Measurements from ENCODE around the gene NECAP2. TPM values are rescaled to one million over a fixed set of nuclear protein-coding genes. Genes with fewer than 3 reads are reported as not detected.

NECAP2 gene
- 38.4 to 42.1 TPM (median 39.5 TPM) in 5 replicates for total RNA-seq (2022; extraction: Qiagen RNA extraction; ENCODE audit: low read depth)

GRCh38 chr1:16440470-16441281 lies at the start of gene NECAP2:
NECAP2 (plus strand) TSS chr1:16440724; CDS start chr1:16440762, 38 bp downstream.

GRCh38 chr1:16436946-16437474 lies 3.5 kb upstream of the NECAP2 start, which contains the start of gene SPATA21:
SPATA21 (minus strand) TSS chr1:16437424; CDS start chr1:16431371, 6,053 bp downstream.

Other genes with a start within 250 kb of the NECAP2 start
- 4.8 to 7.2 TPM (median 6.6 TPM) in 5 replicates for gene ARHGEF19, start 228.1 kb upstream of the NECAP2 start, total RNA-seq (2022; extraction: Qiagen RNA extraction; ENCODE audit: low read depth)
- 1.9 to 3.3 TPM (median 2.8 TPM) in 5 replicates for gene CPLANE2, start 203.5 kb upstream of the NECAP2 start, total RNA-seq (2022; extraction: Qiagen RNA extraction; ENCODE audit: low read depth)
- gene FBXO42, start 88.2 kb upstream of the NECAP2 start, total RNA-seq (2022; extraction: Qiagen RNA extraction; ENCODE audit: low read depth) = 8.8 to 10.9 TPM (median 8.8 TPM) in 5 replicates
- gene SZRD1, start 73.5 kb upstream of the NECAP2 start, total RNA-seq (2022; extraction: Qiagen RNA extraction; ENCODE audit: low read depth) = 71.9 to 95.4 TPM (median 92.9 TPM) in 5 replicates
- gene SPATA21, start 3.3 kb upstream of the NECAP2 start, total RNA-seq (2022; extraction: Qiagen RNA extraction; ENCODE audit: low read depth) = 0.09 TPM in 1 of 5 replicates, not detected in the others
- 5.0 TPM in 1 of 5 replicates, not detected in the others for gene RNU1-1, start 73.6 kb downstream of the NECAP2 start, total RNA-seq (2022; extraction: Qiagen RNA extraction; ENCODE audit: low read depth)
- 13.5 to 23.7 TPM (median 19.9 TPM) in 5 replicates for gene NBPF1, start 172.8 kb downstream of the NECAP2 start, total RNA-seq (2022; extraction: Qiagen RNA extraction; ENCODE audit: low read depth)
- 5.0 TPM in 1 of 5 replicates, not detected in the others for gene RNU1-3, start 226.2 kb downstream of the NECAP2 start, total RNA-seq (2022; extraction: Qiagen RNA extraction; ENCODE audit: low read depth)

Measured in A549 treated with RU486 at 1 μM for 4 hours (cell line).